Measurements from ENCODE around the gene NTHL1.

The NTHL1 gene

DNA sequence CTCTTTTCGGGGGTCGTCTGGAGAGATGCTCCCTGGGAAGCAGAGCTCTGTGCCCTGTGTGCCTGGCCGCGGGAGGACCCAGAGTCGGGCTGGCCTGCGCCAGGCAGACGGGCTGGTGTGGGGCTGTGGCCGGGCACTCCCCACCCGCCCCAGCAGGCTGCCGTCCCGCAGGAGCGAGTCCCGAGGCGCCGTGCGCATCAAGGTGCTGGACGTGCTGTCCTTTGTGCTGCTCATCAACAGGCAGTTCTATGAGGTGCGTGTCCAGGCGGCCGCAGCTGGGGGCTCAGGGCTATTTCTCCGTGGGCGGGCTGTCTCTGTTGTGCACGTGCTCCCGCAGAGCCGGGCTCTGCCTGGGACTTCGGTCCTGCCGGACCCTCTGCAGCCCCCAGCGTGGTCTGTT lies 15.2 kb upstream of the NTHL1 start:
- DNase-seq, result no peak

DNA sequence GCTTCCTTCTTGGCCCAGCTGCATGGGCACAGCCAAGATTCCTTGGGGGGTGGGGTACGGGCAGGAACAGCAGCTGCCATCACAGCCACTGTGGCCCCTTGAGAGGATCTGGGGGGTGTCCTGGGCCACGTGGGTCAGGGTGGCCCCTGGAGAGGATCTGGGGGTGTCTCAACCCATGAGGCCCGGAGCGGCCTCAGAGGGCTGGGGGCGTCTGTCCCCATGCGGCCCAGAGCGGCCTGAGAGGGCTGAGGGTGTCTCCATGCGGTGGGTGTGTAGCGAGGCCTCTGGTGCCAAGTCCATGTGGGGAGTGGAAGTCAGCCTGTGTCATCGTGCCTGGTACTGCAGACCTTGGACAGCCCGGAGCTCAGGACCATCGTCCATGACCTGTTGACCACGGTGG lies 13.9 kb upstream of the NTHL1 start:
- DNase-seq, result no peak

DNA sequence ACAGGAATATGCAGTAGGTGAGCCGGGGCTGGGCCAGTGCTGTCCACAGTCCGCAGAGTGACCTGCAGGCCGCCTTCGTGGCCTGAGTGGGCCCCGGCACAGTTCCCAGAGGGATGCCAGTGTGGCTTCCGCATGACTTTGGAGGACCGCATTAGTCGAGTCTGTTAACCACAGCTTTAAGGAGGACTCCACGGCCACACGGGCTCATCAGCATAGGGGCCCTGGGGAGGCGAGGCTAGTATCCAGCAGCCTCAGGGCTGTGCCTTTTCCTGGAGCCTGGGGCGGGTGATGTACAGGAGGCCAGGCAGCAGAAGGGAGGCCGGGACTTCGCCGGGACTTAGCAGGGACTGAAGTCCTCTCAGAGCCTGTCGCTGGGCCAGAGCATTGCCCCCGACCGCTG lies 13.4 kb upstream of the NTHL1 start:
- no peak for DNase-seq

DNA sequence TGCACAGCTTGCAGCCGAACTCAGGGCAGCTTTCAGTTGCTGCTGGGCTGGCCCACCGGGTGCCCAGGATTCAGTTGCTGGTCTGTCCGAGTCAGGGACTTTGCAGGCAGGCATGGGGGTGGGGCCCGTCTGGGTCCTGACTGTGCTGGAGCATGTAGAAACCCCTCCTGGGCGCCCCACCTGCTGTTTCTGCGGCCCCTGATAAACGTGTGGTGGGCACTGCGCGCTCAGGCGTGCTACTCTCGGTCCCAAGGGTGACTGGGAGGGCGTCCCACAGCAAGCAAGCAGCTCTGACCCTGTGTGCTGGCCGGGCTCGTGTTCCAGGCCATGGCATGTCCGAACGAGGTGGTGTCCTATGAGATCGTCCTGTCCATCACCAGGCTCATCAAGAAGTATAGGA lies 12.7 kb upstream of the NTHL1 start:
- no peak for DNase-seq

DNA sequence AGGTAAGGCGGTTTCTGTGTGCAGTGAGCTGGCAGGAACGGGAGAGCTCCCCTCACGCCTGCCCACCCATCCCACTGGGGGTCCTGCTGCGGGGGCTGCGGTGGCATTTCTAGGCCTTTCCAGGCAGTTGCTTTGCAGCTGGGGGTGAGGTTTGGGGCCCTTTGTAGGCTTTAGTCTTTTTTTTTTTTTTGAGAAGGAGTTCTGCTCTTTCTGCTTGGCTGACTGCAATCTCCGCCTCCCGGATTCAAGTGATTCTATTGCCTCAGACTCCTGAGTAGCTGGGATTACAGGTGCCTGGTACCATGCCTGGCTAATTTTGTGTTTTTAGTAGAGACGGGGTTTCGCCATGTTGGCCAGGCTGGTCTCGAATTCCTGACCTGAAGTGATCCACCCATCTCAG lies 11.2 kb upstream of the NTHL1 start:
- DNase-seq, result no peak

DNA sequence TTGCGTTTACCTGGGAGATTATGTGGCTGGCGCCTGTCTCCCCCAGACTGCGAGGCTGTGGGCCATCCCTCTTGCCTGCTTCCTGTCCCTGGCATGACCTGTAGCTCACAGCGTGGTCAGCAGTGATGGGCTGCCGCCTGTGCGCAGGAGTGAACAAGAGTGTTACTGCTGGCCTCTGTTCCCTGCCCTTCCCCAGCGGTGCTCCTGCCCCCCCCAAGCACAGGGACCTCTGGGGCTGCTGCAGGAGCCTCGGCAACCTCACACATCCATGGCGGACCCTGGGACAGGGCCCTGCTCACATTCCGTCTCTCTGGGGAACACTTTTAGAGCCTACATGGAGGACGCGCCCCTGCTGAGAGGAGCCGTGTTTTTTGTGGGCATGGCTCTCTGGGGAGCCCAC lies 10.8 kb upstream of the NTHL1 start:
- DNase-seq, result no peak

DNA sequence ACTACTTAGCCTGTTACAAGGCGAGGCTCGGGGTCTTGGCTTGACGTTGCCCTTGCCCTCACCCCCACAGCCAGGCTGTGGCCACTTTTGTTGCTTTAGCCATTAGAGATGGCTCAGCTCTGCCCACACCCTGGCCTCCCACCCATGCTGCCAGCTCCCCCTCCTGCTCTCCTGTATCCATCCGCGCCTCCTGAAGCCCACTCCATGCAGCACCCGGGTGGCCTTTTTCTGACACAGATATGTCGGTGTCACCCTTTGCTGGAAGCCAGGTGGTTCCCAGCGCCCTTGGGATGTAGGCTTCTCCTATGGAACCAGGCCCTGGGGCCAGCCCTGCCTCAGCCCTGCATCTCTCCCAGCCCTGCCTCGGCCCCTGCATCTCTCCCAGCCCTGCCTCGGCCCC lies 9.8 kb upstream of the NTHL1 start:
- no peak for DNase-seq

DNA sequence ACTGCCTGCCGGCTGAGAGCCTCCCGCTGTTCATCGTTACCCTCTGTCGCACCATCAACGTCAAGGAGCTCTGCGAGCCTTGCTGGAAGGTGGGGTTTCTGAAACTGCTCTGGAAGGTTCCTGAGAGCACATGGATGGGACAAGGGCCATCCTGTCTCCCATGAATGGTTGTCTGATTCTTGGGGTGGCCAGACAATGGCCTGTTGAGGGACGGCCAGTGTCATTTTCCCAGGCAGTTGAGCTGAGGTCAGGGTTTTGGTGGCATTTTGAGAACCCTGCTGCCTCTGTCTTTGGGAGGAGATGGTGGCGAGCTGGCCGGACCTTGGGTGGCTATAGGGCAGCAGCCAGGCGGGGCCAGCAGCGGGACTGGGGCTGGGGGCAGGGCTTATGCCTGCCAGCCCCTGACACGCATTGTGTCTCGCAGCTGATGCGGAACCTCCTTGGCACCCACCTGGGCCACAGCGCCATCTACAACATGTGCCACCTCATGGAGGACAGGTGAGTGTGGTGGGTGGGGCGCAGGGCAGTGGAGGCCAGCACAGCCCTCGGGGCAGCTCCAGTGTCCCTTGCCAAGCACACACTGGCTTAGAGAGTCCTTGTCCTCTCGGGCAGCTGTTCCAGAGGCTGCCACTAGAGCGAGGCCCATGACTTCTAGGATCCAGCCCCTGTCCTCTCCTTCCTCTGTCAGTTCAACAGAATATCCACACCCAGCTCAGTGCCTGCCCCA lies 9.2 kb upstream of the NTHL1 start:
- no peak for DNase-seq

DNA sequence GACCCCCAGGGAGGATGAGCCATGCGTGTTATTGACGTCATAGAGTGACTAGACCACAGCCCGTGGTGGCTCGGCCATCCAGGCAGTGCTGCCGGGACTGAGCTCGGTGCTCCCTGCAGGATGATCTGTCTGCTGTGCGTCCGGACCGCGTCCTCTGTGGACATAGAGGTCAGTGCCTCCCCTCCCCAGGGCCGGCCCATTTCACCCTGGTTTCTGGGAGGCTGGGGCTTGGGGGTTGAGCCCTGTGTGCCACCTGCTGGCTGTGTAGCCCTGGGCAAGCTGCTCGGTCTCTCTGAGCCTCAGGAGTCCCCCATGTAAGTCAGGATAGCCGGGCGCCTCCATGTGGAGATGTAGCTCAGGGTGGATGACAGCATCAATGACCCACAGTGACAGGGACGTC lies 8.4 kb upstream of the NTHL1 start:
- DNase-seq, result no peak

DNA sequence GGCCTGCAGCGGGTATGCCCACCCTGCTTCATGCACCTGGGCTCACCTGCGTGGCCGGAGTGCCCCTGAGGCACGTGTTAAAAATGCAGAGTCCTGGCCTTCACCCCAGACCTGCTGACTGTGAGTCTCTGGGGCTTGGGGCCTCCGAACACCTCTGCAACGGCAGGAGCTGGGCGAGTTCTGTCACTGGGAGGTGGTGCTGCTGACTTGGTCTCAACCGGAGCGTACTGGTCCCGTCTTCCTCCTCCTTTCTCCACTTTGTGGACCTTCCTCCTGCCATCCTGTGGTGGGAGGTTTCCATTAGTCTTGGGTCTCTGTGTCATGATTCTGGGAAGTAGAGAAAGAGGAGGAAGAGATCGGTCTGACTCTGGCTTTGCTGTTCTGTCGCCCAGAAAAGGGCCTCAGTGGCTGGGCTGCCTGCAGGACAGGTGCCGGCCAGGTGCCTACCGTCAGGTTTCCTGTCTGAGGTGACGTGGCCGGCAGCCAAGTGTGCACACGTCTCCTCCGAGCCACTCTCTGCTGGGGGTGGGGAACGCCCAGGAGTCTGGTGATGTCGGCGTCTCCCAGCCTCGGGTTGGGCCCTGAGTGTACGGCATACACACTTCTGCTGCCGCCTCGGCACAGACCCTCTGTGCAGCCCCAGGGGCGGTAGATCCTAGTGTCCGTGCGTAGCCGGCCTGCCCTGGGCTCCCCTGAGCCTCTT lies 7.1 kb upstream of the NTHL1 start:
- no peak for DNase-seq

DNA sequence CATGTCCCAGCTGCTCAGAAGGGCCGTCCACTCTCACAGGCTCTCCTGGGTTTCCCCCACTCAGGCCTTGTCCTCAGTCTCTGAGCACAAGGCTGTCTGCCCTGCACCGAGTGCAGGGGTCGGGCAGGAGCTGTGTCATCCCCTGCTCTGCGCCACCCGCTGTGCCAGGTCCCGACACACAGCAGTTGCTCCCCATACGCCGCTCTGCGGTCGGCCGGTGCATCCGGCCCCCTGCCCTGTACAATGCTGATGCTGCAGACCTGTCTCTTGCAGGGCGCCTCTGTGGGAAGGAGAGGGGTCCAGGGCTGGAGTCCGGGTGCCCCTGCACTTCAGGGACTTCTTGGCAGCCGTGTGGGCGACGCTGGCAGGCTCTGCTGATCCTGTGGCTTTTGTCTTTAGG lies 6.3 kb upstream of the NTHL1 start:
- no peak for DNase-seq

DNA sequence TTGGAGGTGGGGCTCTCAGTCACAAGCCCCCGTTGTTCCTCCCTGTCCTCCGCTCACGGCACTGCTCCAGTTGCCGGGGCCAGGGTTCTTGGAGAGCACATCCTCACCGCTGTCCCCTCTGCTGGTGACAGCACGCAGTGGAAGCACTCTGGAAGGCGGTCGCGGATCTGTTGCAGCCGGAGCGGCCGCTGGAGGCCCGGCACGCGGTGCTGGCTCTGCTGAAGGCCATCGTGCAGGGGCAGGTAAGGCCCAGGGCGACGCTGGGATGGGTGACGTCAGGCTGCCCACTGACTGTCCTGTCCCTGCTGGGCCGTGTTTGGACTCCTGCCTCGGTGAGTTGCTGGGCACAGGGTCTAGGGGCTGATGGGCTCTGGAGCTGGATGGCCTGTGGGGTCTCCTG lies 5.6 kb upstream of the NTHL1 start:
- DNase-seq, result no peak

DNA sequence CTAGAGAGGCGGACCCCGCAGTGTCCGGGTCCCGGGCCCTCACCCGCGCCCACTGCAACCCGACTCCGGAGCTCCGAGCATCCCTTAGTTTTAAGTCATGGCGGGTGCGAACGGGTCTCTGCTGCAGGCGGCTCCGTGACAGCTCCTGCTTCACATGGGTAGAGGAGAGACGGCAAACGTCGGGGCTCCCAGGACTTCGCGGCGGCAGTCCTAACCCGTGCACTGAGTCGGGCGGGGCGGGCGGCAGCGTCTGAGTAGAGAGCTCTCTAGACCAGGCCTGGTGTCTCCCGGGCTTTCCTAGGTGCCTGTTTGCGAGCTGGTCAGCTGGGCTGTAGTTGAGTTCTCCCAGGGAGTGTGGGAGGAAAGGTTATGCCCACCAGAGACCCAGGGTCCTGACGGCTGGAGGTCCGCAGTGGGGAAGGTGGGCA lies 496 bp upstream of the NTHL1 start:
- DNase-seq, result no peak

DNA sequence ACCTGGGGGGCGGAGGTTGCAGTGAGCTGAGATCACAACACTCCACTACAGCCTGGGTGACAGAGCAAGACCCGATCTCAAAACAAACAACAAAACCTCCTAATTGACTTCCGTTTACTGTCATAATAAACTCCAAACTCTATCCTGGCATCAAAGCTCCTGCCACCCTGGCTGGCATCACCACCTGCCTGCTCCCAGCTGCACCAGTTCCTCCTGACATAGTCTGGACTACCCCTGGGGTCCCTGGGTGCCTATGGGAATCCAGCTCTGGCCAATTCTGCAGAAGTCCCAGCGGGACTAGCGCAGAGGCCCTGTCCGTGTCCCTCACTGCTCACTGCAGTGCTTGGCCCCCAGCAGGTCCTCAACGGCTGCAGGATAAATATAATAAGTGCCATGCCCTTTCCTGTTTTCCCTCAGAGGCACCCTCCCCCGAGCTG lies 723 bp downstream of the NTHL1 start:
- DNase-seq, result no peak

DNA sequence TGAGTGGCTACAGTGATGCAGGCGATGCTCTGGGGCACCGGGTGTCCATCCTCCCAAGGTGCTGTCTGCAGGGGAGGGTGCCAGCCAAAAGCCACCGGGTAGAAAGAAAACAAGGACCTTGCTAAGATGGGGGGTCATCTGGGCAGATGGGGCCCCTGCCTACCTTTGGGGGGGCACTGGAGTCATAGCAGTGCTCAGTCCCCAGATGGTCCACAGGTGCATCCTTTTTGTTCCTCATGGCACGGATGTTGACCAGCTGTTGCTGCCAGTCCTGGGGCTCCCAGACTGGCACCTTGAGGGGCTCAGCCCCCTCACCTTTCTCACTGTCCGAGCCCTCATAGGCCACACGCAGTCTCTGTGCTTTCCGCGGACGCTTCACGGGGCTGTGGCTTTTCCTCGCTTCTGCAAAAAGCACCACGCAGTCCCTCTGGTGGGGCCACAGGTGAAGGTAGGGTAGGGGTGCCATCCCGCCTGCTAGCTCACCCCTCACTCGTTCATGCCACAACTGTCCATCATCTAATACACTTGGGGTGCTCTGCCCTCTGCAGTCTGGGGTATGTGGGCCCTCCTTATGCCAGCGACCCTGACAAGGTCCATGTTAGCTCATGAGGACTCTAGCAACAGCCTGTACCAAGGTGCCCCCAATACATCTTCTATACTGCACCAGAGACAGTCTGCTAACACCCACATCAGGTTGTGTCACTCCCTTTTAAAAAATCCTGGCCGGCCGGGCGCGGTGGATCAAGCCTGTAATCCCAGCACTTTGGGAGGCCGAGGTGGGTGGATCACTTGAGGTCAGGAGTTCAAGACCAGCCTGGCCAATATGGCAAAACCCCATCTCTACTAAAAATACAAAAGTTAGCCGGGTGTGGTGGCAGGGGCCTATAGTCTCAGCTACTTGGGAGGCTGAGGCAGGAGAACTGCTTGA lies 1.4 kb downstream of the NTHL1 start:
- DNase-seq, result no peak

DNA sequence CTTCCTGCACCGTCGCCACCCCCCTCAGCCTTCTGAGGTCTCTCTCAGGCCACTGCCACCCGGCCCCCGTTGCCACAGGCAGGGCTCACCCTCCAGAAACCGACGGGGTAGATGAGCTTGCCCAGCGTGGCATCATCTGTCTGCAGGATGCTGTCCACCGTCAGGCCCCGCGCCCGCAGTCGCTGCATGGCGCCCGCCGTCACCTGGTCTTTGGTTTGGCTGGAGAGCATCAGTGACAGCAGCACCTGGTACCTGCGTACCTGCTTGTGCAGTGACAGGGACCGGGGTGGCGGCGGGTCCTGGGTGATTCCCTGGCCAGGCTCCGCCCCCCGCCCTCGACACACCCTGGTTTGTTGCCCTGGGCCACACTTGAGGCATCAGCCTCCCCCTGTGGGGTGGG lies 3.1 kb downstream of the NTHL1 start:
- no peak for DNase-seq

DNA sequence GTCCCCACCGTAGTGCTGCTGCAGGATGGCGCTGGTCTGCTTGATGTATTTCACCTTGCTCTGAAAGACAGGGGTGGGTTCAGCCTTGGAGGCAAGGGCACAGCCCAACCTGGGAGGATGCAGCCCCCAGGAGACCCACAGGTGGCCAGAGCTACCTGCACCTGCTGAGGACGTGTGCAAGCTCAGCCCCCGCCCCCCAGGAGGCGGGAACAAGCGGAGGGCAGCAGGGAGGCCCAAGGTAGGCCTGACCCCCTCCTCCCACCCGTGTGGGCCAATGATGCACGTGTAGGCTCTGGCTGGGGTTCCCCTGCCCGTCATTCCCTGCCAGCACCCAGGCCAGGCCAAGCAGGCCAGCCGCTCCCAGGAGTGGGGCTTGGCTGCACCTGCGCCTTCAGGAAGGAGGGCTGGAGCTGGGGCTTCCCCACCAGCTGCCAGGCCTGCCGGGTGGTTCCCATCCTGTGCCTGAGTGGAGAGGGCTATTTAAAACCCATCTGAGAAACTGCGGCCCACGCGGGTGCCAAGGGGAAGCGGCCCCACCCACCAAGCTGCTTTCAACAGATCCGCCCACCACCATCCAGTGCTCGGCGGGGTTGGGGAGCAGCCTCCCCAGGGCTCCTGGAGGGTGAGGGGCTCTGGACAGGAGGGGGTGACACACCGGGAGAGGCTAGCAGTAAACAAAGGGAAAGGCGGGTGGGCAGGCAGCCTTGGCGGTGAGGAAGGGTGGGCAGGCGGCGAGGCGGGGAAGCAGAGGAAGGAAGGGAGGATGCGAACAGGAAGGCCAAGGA lies 3.8 kb downstream of the NTHL1 start:
- DNase-seq, result no peak

DNA sequence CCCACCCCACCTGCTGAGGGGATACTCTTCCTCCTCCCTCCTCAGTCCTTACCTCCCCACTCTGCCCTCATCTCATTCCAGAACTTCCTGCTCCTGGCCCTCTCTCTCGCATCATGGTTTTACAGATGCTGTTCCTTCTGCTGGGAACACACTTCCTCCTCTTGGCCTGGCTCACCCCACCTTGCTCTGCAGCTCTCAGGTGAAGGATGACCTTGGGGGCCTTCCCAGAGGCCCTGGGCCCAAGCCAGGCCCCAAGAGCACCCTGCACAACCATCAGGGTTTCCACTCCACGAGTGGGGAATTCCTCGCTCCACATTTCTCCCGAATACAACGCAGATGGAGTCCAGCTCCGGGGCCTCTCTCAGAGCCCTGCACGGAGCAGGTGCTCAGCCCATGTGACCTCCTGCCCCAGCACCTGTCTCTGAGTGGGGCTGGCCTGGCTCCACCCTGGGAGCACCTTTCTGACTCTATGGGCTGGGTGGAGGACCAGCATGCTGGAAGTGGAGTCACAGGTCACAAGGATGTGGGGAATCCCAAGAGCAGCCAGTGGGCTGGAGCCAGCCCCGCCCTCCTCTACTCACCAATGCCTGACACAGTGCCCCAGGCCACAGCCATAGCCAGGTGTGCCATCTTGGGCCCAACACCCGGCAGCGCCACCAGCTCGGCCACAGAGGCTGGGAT lies 4.5 kb downstream of the NTHL1 start:
- no peak for DNase-seq

DNA sequence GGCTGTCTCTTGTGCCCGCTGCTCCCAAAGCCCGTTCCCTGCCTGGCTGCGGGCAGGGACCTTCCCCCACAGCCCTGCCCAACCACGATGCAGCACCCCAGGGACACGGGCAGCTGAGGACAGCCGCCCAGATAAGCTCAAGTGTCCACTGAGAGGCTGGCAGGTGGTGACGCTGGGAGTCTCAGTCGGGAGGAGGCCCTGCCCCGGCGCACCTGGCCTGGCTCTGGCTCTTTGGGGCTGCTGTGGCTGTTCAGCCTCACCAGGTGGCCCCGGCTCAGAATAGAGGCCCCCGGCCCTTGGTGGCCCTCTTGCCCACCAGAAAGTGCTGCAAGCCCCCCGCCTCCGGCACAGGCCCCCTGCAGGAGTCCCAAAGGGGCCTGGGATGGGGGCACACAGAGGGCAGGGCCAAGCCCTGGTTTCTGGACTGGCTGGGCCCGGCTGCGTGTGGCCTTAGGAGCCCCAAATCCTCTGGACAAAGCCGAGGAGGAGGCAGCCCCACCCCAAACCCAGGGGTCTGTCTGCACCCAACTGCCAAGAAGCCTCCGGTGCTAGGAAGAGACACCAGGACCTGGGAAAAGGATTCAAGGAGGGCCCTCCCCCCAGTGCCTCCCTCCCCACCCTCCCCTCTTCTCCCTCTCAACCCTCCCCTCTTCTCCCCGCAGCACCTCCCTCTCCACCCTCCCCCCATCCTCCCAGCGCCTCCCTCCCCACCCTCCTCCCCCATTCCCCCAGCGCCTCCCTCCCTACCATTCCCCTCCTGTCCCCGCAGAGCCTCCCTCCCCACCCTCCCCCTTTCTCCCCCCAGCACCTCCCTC lies 5.3 kb downstream of the NTHL1 start:
- no peak for DNase-seq

DNA sequence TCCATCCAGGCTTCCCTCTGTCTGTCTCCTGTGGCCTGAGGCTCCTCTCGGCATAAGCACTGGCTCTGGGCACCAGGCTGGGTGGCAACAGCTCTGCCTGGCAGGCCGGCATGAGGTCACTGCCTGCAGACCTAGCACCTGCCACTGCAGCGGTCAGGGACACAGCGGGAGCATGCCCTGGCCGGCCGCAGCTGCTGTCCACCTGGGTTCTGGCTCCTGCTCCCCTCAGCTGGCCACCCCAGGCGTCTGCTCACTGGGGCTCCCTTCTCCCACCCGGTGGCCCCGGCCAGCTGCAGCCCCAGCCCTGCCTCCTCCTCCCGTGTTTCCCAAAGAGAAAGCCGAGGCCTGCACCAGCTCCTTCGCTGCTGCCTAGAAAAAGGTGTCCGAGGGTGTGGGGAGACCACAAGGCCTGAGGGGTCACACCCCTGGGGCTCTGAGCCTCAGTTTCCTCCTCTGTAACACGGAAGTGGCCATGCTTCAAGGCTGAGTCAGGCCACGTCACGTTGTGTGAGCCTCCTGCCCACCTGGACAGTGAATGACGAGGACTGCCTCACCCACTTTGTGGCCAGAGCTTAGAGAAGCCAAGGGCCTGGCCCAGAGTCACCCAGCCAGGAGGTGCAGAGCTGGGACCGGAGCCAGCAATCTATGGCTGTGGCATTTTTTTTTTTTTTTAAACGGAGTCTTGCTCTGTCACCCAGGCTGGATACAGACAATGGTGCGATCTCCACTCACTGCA lies 6.7 kb downstream of the NTHL1 start:
- no peak for DNase-seq

Data from NCI-H1048 (cell line).